ENCODE results near the gene PPARA.

The PPARA gene

GRCh38 chr22:46124383-46125144 is 25.8 kb upstream of the PPARA start:
- Histone ChIP-seq H3K36me3 (replicated peaks; ENCODE audit: low read depth, low read length) (no peaks in the 10 kb centered on the region), H3K9me3 (ENCODE audit: insufficient read depth, low read length) (no peaks in the 10 kb centered on the region), H3K27me3 (ENCODE audit: low read depth, low read length) (no peaks in the 10 kb centered on the region), H4K20me1 (ENCODE audit: insufficient read depth, low read length) (no peaks in the 10 kb centered on the region), H3K27ac (ENCODE audit: low read length) (no peak overlapping the region), H3K4me2 (ENCODE audit: low read length) (no peak overlapping the region), H3K4me3 (ENCODE audit: low read length) (no peak overlapping the region), H3K4me1 (ENCODE audit: low read length) (peaks cover 65% of the 10 kb centered on the region), H3K79me2 (ENCODE audit: low read length) (no peaks in the 10 kb centered on the region; the same call in 1 of the 2 replicates), H2AFZ (ENCODE audit: low read depth, low read length) (no peak overlapping the region), H3K9ac (ENCODE audit: low read length) (no peak overlapping the region)
- TF ChIP-seq, protein P1, sequence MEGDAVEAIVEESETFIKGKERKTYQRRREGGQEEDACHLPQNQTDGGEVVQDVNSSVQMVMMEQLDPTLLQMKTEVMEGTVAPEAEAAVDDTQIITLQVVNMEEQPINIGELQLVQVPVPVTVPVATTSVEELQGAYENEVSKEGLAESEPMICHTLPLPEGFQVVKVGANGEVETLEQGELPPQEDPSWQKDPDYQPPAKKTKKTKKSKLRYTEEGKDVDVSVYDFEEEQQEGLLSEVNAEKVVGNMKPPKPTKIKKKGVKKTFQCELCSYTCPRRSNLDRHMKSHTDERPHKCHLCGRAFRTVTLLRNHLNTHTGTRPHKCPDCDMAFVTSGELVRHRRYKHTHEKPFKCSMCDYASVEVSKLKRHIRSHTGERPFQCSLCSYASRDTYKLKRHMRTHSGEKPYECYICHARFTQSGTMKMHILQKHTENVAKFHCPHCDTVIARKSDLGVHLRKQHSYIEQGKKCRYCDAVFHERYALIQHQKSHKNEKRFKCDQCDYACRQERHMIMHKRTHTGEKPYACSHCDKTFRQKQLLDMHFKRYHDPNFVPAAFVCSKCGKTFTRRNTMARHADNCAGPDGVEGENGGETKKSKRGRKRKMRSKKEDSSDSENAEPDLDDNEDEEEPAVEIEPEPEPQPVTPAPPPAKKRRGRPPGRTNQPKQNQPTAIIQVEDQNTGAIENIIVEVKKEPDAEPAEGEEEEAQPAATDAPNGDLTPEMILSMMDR (IDR thresholded peaks at IDR 0.05; ENCODE audit: low read depth, low read length): no peak
- TF ChIP-seq EZH2phosphoT487 (IDR thresholded peaks at IDR 0.05; ENCODE audit: low read depth): no peak

DNA sequence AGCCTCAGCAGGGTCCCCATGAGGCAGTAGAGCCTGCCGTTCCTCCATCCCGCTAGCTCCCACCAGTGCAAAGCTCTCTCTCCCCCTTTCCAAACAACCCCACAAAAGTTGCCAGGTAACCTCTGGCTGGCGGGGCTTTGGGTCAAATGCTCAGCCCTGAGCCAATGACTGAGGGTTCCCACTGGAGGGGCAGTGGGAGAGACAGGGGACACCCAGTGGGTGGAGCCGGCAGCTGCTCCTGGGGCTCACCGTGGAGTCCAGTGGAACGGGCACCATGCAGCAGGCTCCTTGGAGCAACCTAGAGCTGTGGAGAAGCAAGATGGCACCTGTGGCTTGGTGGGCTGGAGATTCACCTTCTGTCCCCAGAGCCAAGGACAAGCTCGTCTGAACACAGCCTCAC is 25.0 kb upstream of the PPARA start:
- Histone ChIP-seq H4K20me1 (ENCODE audit: insufficient read depth, low read length) (no peaks in the 10 kb centered on the region), H3K36me3 (replicated peaks; ENCODE audit: low read depth, low read length) (no peaks in the 10 kb centered on the region), H3K9me3 (ENCODE audit: insufficient read depth, low read length) (no peaks in the 10 kb centered on the region), H3K79me2 (ENCODE audit: low read length) (peaks cover 5% of the 10 kb centered on the region), H3K27me3 (ENCODE audit: low read depth, low read length) (no peaks in the 10 kb centered on the region), H3K9ac (ENCODE audit: low read length) (no peak overlapping the region), H3K27ac (ENCODE audit: low read length) (no peak overlapping the region), H3K4me1 (ENCODE audit: low read length) (peaks cover 65% of the 10 kb centered on the region), H2AFZ (ENCODE audit: low read depth, low read length) (no peak overlapping the region), H3K4me3 (ENCODE audit: low read length) (no peak overlapping the region), H3K4me2 (ENCODE audit: low read length) (no peak overlapping the region)
- no peak for TF ChIP-seq EZH2phosphoT487 (IDR thresholded peaks at IDR 0.05; ENCODE audit: low read depth)
- TF ChIP-seq, protein P1 (IDR thresholded peaks at IDR 0.05; ENCODE audit: low read depth, low read length): no peak

DNA sequence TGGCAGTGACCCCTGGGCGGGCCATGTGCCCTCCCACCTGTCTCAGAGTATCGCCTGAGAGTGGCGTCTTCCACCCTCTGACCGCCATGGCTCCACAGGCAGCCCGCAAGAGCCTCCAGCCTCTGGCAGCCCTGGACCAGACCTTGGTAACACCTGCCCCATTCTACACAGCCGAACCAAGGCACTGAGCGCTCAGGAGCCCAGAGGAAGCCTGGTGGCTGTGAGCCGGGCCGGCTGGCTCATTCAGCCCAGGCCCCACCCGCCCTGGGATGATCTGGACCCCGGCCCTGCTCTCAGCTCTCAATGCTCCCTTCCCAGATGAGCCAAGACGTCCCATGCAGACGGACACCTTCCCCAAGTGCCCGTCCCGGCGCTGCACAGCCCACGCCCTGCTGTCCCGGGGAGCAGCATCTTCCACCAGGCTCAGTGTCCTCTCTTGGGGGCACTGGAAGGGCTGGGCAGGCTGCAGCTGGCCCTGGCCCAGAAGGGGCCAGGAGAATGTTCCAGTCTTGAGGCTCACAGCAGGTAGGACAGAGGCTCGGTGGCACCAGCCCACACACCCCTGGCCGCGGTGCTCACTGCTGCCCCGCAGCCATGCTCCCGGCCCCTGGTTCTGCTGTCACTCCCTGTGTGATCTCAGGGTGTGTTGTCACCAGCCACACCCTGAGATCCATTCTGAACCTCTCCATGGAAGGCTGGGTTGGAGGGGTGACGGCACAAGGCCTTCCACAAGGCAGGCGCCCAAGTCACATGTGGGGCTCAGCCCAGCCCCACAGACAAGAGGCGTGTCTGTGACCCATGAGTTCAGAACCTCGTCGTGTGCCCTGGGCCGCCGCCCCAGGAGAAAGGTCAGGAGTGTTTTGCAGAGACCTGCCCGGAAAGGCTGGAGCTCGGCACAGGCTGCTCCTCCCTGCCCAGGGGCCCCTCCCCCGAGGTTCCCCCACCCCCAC is 24.2 kb upstream of the PPARA start:
- H3K4me1 ChIP-seq (ENCODE audit: low read length): peaks cover 64% of the 10 kb centered on the region
- no peak for TF ChIP-seq EZH2phosphoT487 (IDR thresholded peaks at IDR 0.05; ENCODE audit: low read depth)
- TF ChIP-seq, protein P1 (IDR thresholded peaks at IDR 0.05; ENCODE audit: low read depth, low read length): no peak
- H4K20me1 ChIP-seq (ENCODE audit: insufficient read depth, low read length): no peaks in the 10 kb centered on the region
- H3K4me3 ChIP-seq (ENCODE audit: low read length): no peak overlapping the region
- no peak overlapping the region for H2AFZ ChIP-seq (ENCODE audit: low read depth, low read length)
- H3K36me3 ChIP-seq (replicated peaks; ENCODE audit: low read depth, low read length): no peaks in the 10 kb centered on the region
- peak overlapping the region; percentile 29; the same call in 1 of the 2 replicates for H3K4me2 ChIP-seq (ENCODE audit: low read length)
- no peak overlapping the region for H3K27ac ChIP-seq (ENCODE audit: low read length)
- no peaks in the 10 kb centered on the region for H3K27me3 ChIP-seq (ENCODE audit: low read depth, low read length)
- H3K79me2 ChIP-seq (ENCODE audit: low read length): peaks cover 5% of the 10 kb centered on the region
- no peaks in the 10 kb centered on the region for H3K9me3 ChIP-seq (ENCODE audit: insufficient read depth, low read length)
- no peak overlapping the region for H3K9ac ChIP-seq (ENCODE audit: low read length)

DNA sequence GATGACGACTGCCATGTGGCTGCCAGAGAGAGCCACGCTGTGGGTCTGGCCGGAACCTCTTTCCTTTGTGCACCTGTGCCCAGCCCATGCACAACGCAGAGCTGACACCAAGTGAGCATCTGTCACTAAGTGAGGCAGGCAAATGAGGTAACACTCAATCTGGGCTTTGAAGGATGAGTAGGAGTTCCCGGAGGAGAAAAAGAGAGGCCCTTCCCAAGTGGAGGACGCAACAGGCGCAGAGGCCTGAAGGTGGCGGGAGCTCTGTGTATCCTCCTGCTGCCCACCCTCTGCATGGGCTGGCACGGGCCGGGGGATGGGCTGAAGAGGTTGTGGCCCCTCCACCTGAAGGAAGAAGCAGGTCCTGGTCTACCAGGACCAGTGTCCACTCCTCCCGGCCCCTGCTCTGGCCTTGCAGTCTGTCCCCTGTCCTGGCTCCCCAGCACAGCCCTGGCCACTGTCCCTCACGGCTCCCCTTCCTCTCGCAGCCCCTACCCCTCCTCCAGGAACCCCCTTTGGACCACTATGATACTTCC is 23.4 kb upstream of the PPARA start:
- no peak for TF ChIP-seq EZH2phosphoT487 (IDR thresholded peaks at IDR 0.05; ENCODE audit: low read depth)
- TF ChIP-seq, protein P1 (IDR thresholded peaks at IDR 0.05; ENCODE audit: low read depth, low read length): no peak
- no peak overlapping the region for H3K27ac ChIP-seq (ENCODE audit: low read length)
- peak overlapping the region; percentile 29 for H3K4me2 ChIP-seq (ENCODE audit: low read length)
- H4K20me1 ChIP-seq (ENCODE audit: insufficient read depth, low read length): no peaks in the 10 kb centered on the region
- H3K27me3 ChIP-seq (ENCODE audit: low read depth, low read length): no peaks in the 10 kb centered on the region
- peaks cover 58% of the 10 kb centered on the region for H3K4me1 ChIP-seq (ENCODE audit: low read length)
- H3K9me3 ChIP-seq (ENCODE audit: insufficient read depth, low read length): no peaks in the 10 kb centered on the region
- H3K9ac ChIP-seq (ENCODE audit: low read length): no peak overlapping the region
- H3K4me3 ChIP-seq (ENCODE audit: low read length): no peak overlapping the region
- no peaks in the 10 kb centered on the region for H3K36me3 ChIP-seq (replicated peaks; ENCODE audit: low read depth, low read length)
- H2AFZ ChIP-seq (ENCODE audit: low read depth, low read length): no peak overlapping the region
- H3K79me2 ChIP-seq (ENCODE audit: low read length): peaks cover 5% of the 10 kb centered on the region

All from OCI-LY3 (cell line).